HG02943 (cell line): Measurements from ENCODE around the gene KASH5.

Experiments
- ATAC-seq: cut with Tn5 transposase; IDR thresholded peaks from one replicate; pipeline ENCODE4 v1.9.1; 2021; ENCODE audit warnings: mild to moderate bottlenecking, low read depth, moderate library complexity; ENCODE audit not compliant: unreplicated experiment

The KASH5 gene

GRCh38 chr19:49387936-49388372 is at the start of gene KASH5:
KASH5 (plus strand) TSS chr19:49388249; CDS start chr19:49390884, 2,635 bp downstream.
- ATAC-seq: no peak

GRCh38 chr19:49338691-49339300 is 49.3 kb upstream of the KASH5 start:
- no peak for ATAC-seq

DNA sequence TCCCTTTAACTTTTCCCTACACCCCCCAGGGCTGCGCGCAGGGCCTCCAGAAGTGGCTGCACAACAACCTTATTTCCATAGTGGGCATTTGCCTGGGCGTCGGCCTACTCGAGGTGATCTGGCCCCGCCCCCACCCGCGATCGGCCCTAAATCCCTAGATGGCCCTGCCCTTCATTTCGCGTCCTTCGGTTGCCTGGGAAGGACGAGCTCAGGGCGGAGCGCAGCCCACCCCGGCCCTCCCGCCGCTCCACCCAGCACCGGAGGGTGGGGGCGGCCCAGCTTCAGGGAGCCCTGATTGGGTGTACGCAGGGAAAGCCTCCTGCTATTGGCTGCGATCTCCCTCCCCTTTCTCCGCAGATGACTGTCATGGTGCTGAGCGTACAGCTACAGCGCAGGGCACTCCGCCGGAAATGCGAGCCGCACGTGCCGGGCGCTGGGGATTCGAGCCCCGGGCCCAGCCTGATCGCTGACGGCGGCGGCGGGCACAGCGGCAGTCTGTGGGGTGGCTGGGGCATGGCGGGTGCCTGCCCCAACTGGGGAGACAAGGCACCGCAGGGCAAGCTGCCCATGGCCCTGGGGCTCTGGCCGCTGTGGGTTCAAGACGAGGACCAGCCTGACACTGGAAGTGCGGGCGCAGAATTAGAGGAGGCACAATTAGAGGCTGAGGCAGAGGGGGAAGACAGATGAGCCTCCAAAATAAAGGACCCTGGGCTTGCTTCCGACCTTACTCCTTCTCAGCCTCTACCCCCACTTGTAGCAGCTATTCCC is 48.6 kb upstream of the KASH5 start:
- no peak for ATAC-seq

DNA sequence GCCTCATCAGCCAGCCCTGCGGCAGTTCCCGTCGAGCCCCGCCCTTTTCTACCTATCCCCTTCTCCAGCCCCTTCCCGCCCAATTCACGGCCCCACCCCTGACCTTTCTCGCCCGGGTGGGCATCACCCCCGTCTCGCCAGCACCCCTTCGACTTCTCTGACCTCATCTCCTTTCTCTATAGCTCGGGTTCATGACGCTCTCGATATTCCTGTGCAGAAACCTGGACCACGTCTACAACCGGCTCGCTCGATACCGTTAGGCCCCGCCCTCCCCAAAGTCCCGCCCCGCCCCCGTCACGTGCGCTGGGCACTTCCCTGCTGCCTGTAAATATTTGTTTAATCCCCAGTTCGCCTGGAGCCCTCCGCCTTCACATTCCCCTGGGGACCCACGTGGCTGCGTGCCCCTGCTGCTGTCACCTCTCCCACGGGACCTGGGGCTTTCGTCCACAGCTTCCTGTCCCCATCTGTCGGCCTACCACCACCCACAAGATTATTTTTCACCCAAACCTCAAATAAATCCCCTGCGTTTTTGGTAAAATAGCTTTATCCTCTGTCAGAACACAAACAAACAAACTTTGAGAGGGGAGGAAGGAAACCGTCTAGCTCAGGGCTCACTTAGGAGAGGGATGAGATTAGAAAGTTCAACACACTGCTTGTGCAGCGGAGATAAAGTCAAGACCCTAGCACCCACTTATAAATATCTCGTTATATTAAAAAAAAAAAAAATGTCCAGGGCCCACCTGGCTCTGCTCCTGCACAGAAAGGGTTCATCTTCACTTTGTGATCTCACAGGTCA is 47.8 kb upstream of the KASH5 start:
- ATAC-seq: peak; percentile 68

GRCh38 chr19:49340865-49341718 is 47.0 kb upstream of the KASH5 start:
- ATAC-seq: no peak

- no peak for ATAC-seq
These were observed 45.7 kb upstream of the KASH5 start for GRCh38 chr19:49342291-49342721.

DNA sequence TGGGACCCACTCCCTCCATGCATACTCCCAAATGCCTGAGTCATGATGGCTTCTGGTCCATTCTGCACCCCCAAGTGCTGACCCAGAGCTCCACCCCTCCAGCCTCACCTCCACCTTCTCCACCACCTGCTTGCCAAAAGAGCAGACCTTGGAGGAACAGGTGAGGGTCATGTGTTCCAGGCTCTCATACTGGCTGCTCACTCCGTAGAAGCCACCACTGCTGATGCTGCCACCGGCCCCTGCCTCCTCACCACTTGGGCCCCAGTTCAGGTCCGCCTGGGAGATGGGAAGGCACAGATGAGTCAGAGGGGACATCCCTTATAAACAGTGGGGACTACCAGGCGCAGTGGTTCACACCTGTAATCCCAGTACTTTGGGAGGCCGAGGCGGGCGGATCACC is 44.9 kb upstream of the KASH5 start:
- no peak for ATAC-seq

DNA sequence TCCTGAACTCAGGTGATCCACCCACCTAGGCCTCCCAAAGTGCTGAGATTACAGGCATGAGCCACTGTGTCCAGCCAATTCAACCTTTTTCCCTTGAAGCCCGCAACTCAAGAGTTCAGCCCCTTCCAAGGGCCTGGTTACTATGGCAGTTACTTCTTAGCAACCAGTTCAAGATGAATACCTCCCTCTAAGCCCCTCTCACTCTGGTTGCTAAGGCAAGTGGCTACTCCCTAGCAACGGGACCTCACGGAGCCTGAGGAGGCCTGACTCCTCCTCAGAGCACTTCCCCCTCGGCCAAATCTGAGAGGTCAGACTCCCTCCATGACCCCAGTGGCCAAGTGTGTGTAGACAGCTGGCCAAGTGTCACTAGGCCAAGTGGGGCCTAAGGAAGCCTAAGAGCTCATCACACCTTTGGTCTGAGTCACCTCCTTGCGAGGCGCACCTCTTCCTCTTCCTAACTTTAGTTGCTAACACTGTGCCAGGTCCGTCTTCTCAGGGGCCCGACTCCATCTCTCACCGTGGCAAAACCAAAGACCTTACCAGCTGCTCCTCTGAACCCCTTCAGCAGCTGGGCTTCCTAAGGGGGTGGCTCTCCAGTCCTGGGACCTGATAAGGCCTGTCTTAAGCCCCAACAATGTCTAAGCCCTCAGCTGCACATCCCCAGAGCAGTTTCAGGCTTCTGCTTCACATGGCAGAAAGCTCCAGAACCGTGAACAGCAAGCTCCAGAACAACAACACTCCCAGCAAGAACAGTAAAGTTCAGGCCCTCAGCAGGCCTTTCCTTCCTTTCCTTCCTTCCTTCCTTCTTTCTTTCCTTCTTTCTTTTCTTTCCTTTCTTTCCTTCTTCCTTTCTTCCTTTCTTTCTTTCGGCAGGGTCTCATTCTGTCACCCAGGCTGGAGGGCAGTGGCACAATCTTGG is 43.3 kb upstream of the KASH5 start:
- no peak for ATAC-seq

DNA sequence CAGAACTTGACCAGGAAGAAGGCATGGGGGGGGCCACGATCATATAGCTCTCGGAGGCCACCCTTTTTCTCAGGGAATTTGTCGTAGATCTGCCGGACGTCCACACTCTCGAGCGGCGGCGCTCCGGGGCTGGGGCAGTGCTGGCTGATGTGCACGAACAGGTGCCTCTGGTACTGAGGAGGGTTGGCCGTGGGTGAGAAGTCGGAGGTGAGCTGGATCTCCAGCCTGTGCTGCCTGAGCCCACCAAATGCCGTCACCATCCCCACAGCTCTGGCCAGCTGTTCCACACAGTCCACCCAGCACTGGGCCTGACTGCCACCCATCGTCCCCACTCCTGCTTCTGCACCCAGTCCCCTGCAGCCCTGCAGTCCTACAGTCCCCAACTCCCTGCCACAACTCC is 40.9 kb upstream of the KASH5 start:
- no peak for ATAC-seq

DNA sequence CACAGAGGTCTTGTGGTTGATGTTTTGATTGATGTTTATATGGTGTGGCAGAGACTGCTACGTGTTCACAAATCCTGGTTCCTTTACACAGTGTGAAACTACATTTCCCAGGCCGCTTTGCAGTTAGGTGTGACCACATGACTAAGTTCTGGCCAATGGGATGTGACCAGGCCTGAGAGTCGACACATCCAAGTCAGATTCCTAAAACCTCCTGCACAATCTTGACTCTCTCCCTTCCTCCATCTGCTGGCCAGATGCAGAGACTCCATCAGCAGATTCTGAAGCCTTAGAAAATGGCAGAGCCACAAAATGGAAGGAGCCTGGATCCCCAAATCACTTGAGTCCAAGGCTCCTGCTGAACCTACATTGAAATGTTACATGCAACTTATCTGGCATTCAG is 40.2 kb upstream of the KASH5 start:
- ATAC-seq: no peak

DNA sequence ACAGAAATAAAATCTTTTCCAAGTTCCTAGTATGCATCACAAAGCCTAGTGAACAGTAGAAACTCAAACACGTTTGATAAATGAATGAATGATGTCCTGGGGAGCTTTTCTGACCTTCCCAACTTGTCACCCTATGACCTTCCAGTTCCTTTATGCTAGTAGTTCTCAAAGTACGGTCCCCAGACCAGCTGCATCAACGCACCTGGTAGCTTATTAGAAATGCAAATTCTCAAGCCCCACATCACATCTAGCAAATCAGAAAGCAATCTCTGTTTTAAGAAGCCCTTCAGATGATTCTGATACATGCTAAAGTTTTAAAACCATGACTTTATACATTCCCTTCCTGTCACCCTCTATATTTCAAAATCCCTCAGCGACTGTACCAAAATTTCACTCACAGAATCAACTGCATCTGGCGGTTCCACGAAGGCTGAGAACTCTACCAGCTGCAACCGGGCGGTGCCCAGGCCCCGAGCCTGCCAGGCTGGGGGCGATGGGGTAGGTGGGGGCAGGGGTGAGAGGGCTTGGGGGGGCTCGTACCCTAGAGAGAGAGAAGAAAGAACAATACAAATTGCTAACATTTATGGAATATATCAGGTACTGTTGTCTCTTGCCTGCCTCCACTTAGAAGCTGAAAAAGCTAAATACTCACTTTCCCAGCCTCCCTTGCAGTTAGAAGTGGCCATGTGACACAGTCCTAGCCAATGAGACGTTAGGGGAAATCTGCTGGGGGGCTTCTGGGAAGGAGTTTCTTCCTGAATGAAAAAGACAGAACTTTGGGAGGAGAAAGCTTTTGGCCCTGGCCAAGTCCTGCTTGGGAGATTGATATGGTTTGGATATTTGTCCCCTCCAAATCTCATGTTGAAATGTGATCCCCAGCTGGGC is 39.5 kb upstream of the KASH5 start:
- no peak for ATAC-seq

- no peak for ATAC-seq
These were observed 38.5 kb upstream of the KASH5 start for GRCh38 chr19:49349567-49349966.

GRCh38 chr19:49355909-49356353 is 32.1 kb upstream of the KASH5 start:
- no peak for ATAC-seq

- ATAC-seq: no peak
These were observed 31.7 kb upstream of the KASH5 start for GRCh38 chr19:49356382-49356781.

GRCh38 chr19:49357186-49357585 is 30.9 kb upstream of the KASH5 start:
- ATAC-seq: no peak

DNA sequence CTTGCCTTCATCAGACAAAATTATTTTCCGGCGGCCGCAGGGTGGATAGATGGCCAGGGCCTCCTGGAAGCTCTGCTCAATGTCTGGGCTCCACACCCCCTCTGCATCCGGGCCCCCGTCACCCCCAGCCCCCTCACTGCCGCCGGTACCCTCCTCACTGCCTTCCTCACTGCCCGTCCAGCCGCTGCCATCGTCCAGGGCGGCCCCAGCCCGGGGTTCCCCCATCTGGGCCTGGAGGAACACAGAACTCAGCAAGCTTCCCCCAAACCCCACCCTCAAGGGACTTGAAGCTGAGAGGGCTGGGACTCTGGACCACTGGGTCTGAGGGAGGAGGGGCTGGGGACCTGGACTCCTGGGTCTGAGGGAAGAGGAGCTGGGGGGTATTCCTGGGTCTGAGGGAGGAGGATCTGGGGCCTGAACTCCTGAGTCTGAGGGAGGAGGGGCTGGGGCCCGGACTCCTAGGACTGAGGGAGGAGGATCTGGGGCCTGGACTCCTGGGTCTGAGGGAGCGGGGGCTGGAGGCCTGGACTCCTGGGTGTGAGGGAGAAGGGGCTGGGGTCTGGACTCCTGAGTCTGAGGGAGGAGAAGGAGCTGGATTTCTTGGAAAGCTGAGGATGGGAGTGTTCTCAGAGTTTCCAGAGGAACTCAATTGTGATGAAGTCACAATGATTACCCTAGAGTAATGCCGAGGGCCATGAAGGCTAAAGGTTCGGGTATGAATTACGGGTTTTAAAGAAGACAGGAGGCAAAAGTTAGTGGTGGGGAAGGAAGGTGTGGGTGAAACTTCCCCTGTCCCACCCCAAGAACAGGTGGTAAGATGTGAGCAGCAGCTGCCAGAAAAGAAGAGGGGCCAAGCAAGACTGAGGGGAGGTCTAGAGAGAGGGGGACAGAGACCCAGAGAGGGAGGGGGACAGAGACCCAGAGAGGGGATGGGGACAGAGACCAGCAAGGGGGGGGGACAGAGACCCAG is 27.9 kb upstream of the KASH5 start:
- ATAC-seq: no peak

DNA sequence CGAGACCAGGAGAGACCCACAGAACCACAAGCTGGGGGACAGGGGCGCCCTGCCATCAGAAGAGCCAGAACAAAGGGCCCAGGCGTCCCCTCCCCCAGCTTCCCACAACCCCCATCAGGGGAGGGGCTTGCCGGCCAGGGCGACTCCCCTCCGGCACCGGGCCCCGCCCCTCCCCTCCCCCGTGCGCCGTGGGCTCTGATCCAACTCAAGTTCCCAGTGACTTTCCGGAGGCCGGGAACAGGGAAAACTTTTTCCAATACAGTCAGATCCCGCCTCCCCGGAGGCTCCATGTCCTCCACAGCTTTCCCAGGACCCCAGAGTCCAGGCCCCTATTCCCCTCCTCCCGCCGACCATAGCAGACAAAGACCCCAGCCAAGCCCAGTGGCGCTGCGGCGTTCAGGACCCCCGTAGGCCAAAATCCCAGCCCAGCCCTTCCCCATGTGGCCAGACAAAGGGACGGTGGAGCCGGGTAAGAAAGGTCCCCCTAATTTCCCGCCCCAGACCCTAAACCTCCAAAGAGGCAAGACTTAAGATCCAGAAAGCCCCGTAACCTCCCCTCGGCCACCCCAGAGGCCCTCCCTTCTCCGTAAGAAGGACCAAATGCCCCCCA is 26.5 kb upstream of the KASH5 start:
- ATAC-seq: no peak
